ENCODE results near the gene ESYT1.

ESYT1 gene

GRCh38 chr12:56129206-56129941, 1.3 kb downstream of the ESYT1 start:
- peak; percentile 46 to 66 (median 60) for DNase-seq

- DNase-seq: no peak
Measured at GRCh38 chr12:56129942-56130495, 2.0 kb downstream of the ESYT1 start.

- DNase-seq: no peak
Measured at GRCh38 chr12:56130876-56131275, 2.8 kb downstream of the ESYT1 start.

- no peak for DNase-seq
Measured at GRCh38 chr12:56134897-56135296, 6.8 kb downstream of the ESYT1 start.

GRCh38 chr12:56137853-56138571, 9.9 kb downstream of the ESYT1 start:
- peak in 2 of 6 experiments; percentile 15 to 42 for DNase-seq

GRCh38 chr12:56141946-56142784, 14.1 kb downstream of the ESYT1 start:
- no peak for DNase-seq

GRCh38 chr12:56143217-56143616, 15.2 kb downstream of the ESYT1 start:
- DNase-seq: no peak

GRCh38 chr12:56143870-56144269, 15.8 kb downstream of the ESYT1 start:
- no peak for DNase-seq

GRCh38 chr12:56145217-56145616, 17.1 kb downstream of the ESYT1 start:
- no peak for DNase-seq

- no peak for DNase-seq
Measured at GRCh38 chr12:56146492-56147460, 18.7 kb downstream of the ESYT1 start.

GRCh38 chr12:56150563-56150962, 22.5 kb downstream of the ESYT1 start:
- DNase-seq: peak in 2 of 6 experiments; percentile 13 to 20

GRCh38 chr12:56151672-56152131, 23.6 kb downstream of the ESYT1 start:
- peak; percentile 30 to 84 (median 70) for DNase-seq

- peak; percentile 74 to 87 (median 84) for DNase-seq
Measured at GRCh38 chr12:56152132-56152755, 24.2 kb downstream of the ESYT1 start, which contains the start of gene MYL6B. TSS of gene MYL6B (plus strand) at chr12:56152587. CDS start at chr12:56153919, 1,332 bp downstream.

GRCh38 chr12:56152756-56153677, 24.9 kb downstream of the ESYT1 start:
- no peak for DNase-seq

- no peak for DNase-seq
Measured at GRCh38 chr12:56153678-56154065, 25.6 kb downstream of the ESYT1 start.

GRCh38 chr12:56154246-56154771, 26.2 kb downstream of the ESYT1 start:
- DNase-seq: no peak

GRCh38 chr12:56154818-56155217, 26.8 kb downstream of the ESYT1 start:
- no peak for DNase-seq

GRCh38 chr12:56155256-56155845, 27.3 kb downstream of the ESYT1 start:
- no peak for DNase-seq
